ENCODE measurements around the gene CES2. TPM values are rescaled to one million over a fixed set of nuclear protein-coding genes. Genes with fewer than 3 reads are reported as not detected.

Gene CES2
- polyA plus RNA-seq, 2 of the 4 experiments (the other 2 are of a cell fraction) = 20.3 to 20.4 TPM

Other genes with a start within 250 kb of the CES2 start
- gene CMTM4, start 238.8 kb upstream of the CES2 start, polyA plus RNA-seq (2011; rRNA removed) = 58.6 and 61.6 TPM in 2 replicates
- gene CMTM4, start 238.8 kb upstream of the CES2 start, polyA plus RNA-seq (2017; fragmentation: RNase III; extraction: RNeasy Plus Mini Kit Qiagen cat#74134 plus additional on column Dnase treatment) = 22.9 to 25.9 TPM (median 24.8 TPM) in 3 replicates
- 112 and 128 TPM in 2 replicates for gene DYNC1LI2, start 183.9 kb upstream of the CES2 start, polyA plus RNA-seq (2011; rRNA removed)
- gene DYNC1LI2, start 183.9 kb upstream of the CES2 start, polyA plus RNA-seq (2017; fragmentation: RNase III; extraction: RNeasy Plus Mini Kit Qiagen cat#74134 plus additional on column Dnase treatment) = 93.5 to 107 TPM (median 96.5 TPM) in 3 replicates
- 0.07 and 0.18 TPM in 2 replicates for gene TERB1, start 133.9 kb upstream of the CES2 start, polyA plus RNA-seq (2011; rRNA removed)
- gene TERB1, start 133.9 kb upstream of the CES2 start, polyA plus RNA-seq (2017; fragmentation: RNase III; extraction: RNeasy Plus Mini Kit Qiagen cat#74134 plus additional on column Dnase treatment) = 0.12 to 0.18 TPM (median 0.17 TPM) in 3 replicates
- 89.8 and 132 TPM in 2 replicates for gene NAE1, start 104.5 kb upstream of the CES2 start, polyA plus RNA-seq (2011; rRNA removed)
- 90.0 to 96.2 TPM (median 94.9 TPM) in 3 replicates for gene NAE1, start 104.5 kb upstream of the CES2 start, polyA plus RNA-seq (2017; fragmentation: RNase III; extraction: RNeasy Plus Mini Kit Qiagen cat#74134 plus additional on column Dnase treatment)
- gene CA7, start 91.1 kb upstream of the CES2 start, polyA plus RNA-seq (2011; rRNA removed) = not detected in 2 replicates
- gene CA7, start 91.1 kb upstream of the CES2 start, polyA plus RNA-seq (2017; fragmentation: RNase III; extraction: RNeasy Plus Mini Kit Qiagen cat#74134 plus additional on column Dnase treatment) = not detected in 3 replicates
- 10.0 and 10.7 TPM in 2 replicates for gene PDP2, start 55.0 kb upstream of the CES2 start, polyA plus RNA-seq (2011; rRNA removed)
- 7.7 to 10.5 TPM (median 8.7 TPM) in 3 replicates for gene PDP2, start 55.0 kb upstream of the CES2 start, polyA plus RNA-seq (2017; fragmentation: RNase III; extraction: RNeasy Plus Mini Kit Qiagen cat#74134 plus additional on column Dnase treatment)
- 0.18 and 0.37 TPM in 2 replicates for gene CDH16, start 16.6 kb upstream of the CES2 start, polyA plus RNA-seq (2011; rRNA removed)
- 0.24 to 0.25 TPM (median 0.25 TPM) in 3 replicates for gene CDH16, start 16.6 kb upstream of the CES2 start, polyA plus RNA-seq (2017; fragmentation: RNase III; extraction: RNeasy Plus Mini Kit Qiagen cat#74134 plus additional on column Dnase treatment)
- 0.46 and 0.75 TPM in 2 replicates for gene RRAD, start 10.0 kb upstream of the CES2 start, polyA plus RNA-seq (2011; rRNA removed)
- gene RRAD, start 10.0 kb upstream of the CES2 start, polyA plus RNA-seq (2017; fragmentation: RNase III; extraction: RNeasy Plus Mini Kit Qiagen cat#74134 plus additional on column Dnase treatment) = 2.2 to 4.7 TPM (median 3.4 TPM) in 3 replicates
- 140 and 168 TPM in 2 replicates for gene CIAO2B, start 1.1 kb upstream of the CES2 start, polyA plus RNA-seq (2011; rRNA removed)
- 134 to 148 TPM (median 144 TPM) in 3 replicates for gene CIAO2B, start 1.1 kb upstream of the CES2 start, polyA plus RNA-seq (2017; fragmentation: RNase III; extraction: RNeasy Plus Mini Kit Qiagen cat#74134 plus additional on column Dnase treatment)
- gene CES3, start 25.8 kb downstream of the CES2 start, polyA plus RNA-seq (2011; rRNA removed) = 3.8 and 4.1 TPM in 2 replicates
- gene CES3, start 25.8 kb downstream of the CES2 start, polyA plus RNA-seq (2017; fragmentation: RNase III; extraction: RNeasy Plus Mini Kit Qiagen cat#74134 plus additional on column Dnase treatment) = 2.1 to 2.7 TPM (median 2.3 TPM) in 3 replicates
- 3.5 and 4.4 TPM in 2 replicates for gene CES4A, start 53.1 kb downstream of the CES2 start, polyA plus RNA-seq (2011; rRNA removed)
- gene CES4A, start 53.1 kb downstream of the CES2 start, polyA plus RNA-seq (2017; fragmentation: RNase III; extraction: RNeasy Plus Mini Kit Qiagen cat#74134 plus additional on column Dnase treatment) = 2.5 to 3.5 TPM (median 2.8 TPM) in 3 replicates
- gene CBFB, start 93.6 kb downstream of the CES2 start, polyA plus RNA-seq (2011; rRNA removed) = 35.9 and 61.3 TPM in 2 replicates
- 26.0 to 29.3 TPM (median 27.7 TPM) in 3 replicates for gene CBFB, start 93.6 kb downstream of the CES2 start, polyA plus RNA-seq (2017; fragmentation: RNase III; extraction: RNeasy Plus Mini Kit Qiagen cat#74134 plus additional on column Dnase treatment)
- 37.6 and 48.6 TPM in 2 replicates for gene PHAF1, start 174.4 kb downstream of the CES2 start, polyA plus RNA-seq (2011; rRNA removed)
- gene PHAF1, start 174.4 kb downstream of the CES2 start, polyA plus RNA-seq (2017; fragmentation: RNase III; extraction: RNeasy Plus Mini Kit Qiagen cat#74134 plus additional on column Dnase treatment) = 20.7 to 21.6 TPM (median 20.9 TPM) in 3 replicates
- 6.8 and 8.5 TPM in 2 replicates for gene B3GNT9, start 215.5 kb downstream of the CES2 start, polyA plus RNA-seq (2011; rRNA removed)
- 6.7 to 9.3 TPM (median 9.0 TPM) in 3 replicates for gene B3GNT9, start 215.5 kb downstream of the CES2 start, polyA plus RNA-seq (2017; fragmentation: RNase III; extraction: RNeasy Plus Mini Kit Qiagen cat#74134 plus additional on column Dnase treatment)
- 7.8 and 9.1 TPM in 2 replicates for gene TRADD, start 224.4 kb downstream of the CES2 start, polyA plus RNA-seq (2011; rRNA removed)
- gene TRADD, start 224.4 kb downstream of the CES2 start, polyA plus RNA-seq (2017; fragmentation: RNase III; extraction: RNeasy Plus Mini Kit Qiagen cat#74134 plus additional on column Dnase treatment) = 13.2 to 15.2 TPM (median 15.2 TPM) in 3 replicates
- 5.4 and 5.6 TPM in 2 replicates for gene FBXL8, start 224.4 kb downstream of the CES2 start, polyA plus RNA-seq (2011; rRNA removed)
- gene FBXL8, start 224.4 kb downstream of the CES2 start, polyA plus RNA-seq (2017; fragmentation: RNase III; extraction: RNeasy Plus Mini Kit Qiagen cat#74134 plus additional on column Dnase treatment) = 12.5 to 14.4 TPM (median 13.1 TPM) in 3 replicates
- gene HSF4, start 229.2 kb downstream of the CES2 start, polyA plus RNA-seq (2011; rRNA removed) = 8.3 and 11.7 TPM in 2 replicates
- gene HSF4, start 229.2 kb downstream of the CES2 start, polyA plus RNA-seq (2017; fragmentation: RNase III; extraction: RNeasy Plus Mini Kit Qiagen cat#74134 plus additional on column Dnase treatment) = 15.3 to 22.0 TPM (median 18.9 TPM) in 3 replicates
- 22.6 and 24.4 TPM in 2 replicates for gene NOL3, start 235.0 kb downstream of the CES2 start, polyA plus RNA-seq (2011; rRNA removed)
- gene NOL3, start 235.0 kb downstream of the CES2 start, polyA plus RNA-seq (2017; fragmentation: RNase III; extraction: RNeasy Plus Mini Kit Qiagen cat#74134 plus additional on column Dnase treatment) = 38.5 to 41.3 TPM (median 39.1 TPM) in 3 replicates
- gene MATCAP1, start 248.4 kb downstream of the CES2 start, polyA plus RNA-seq (2011; rRNA removed) = 7.2 and 7.5 TPM in 2 replicates
- 16.1 to 23.5 TPM (median 20.8 TPM) in 3 replicates for gene MATCAP1, start 248.4 kb downstream of the CES2 start, polyA plus RNA-seq (2017; fragmentation: RNase III; extraction: RNeasy Plus Mini Kit Qiagen cat#74134 plus additional on column Dnase treatment)